ENCODE results near the gene CCDC120.

- TF ChIP-seq PHB (CRISPR knock-in tag; IDR thresholded peaks at IDR 0.05), result no peak
- TF ChIP-seq HIVEP1 (CRISPR knock-in tag; IDR thresholded peaks at IDR 0.05), result no peak
- TF ChIP-seq POLR2A (conservative IDR thresholded peaks at IDR 0.05), result no peak
- no peak for TF ChIP-seq ZNF280A (IDR thresholded peaks at IDR 0.05; ENCODE audit: low read depth, partially characterized antibody)
- TF ChIP-seq SNAPC5 (CRISPR knock-in tag; IDR thresholded peaks at IDR 0.05), result no peak
- TF ChIP-seq JUN (IDR thresholded peaks at IDR 0.05; ENCODE audit: borderline replicate concordance, low read depth, low read length), result no peak
- no peak for TF ChIP-seq JUN (CRISPR knock-in tag; IDR thresholded peaks at IDR 0.05; ENCODE audit: borderline replicate concordance)
- TF ChIP-seq TEAD2 (tag; IDR thresholded peaks at IDR 0.05), result no peak
- TF ChIP-seq CBX8 (IDR thresholded peaks at IDR 0.05; ENCODE audit: borderline replicate concordance, extremely low read depth, low read depth, low read length, poor library complexity, severe bottlenecking), result no peak
- no peak for TF ChIP-seq GATA2 (CRISPR knock-in tag; IDR thresholded peaks at IDR 0.05)
- no peak for TF ChIP-seq PKNOX1 (IDR thresholded peaks at IDR 0.05)
- no peak for TF ChIP-seq TCF7L2 (IDR thresholded peaks at IDR 0.05; ENCODE audit: low read depth, low read length)
- TF ChIP-seq ILF3 (IDR thresholded peaks at IDR 0.05; ENCODE audit: borderline replicate concordance), result no peak
- no peak for TF ChIP-seq RHOXF2B (CRISPR knock-in tag; conservative IDR thresholded peaks at IDR 0.05)
- TF ChIP-seq ELF1 (tag; IDR thresholded peaks at IDR 0.05), result no peak
Measured at GRCh38 chrX:49117581-49117980, 58.8 kb downstream of the CCDC120 start.
